Measurements from ENCODE around the gene LHFPL2. TPM values are rescaled to one million over a fixed set of nuclear protein-coding genes. Genes with fewer than 3 reads are reported as not detected.
"Not testable (repeated sequence)": the region's sequence is repeated elsewhere in the genome, so short reads cannot be mapped to it uniquely, and the experiment has no call there.

LHFPL2 gene
- total and polyA plus RNA-seq, 10 donors: 4.8 to 14.6 (median 9.3) TPM

GRCh38 chr5:78467140-78467539 is 181.4 kb downstream of the LHFPL2 start:
- H3K27me3 ChIP-seq (replicated peaks in 1 of 7): no peaks in the 10 kb centered on the region
- no peak overlapping the region for H3K27ac ChIP-seq
- H3K36me3 ChIP-seq: peaks cover 0 to 35% (median 6%) of the 10 kb centered on the region in 6 donors
- no peaks in the 10 kb centered on the region for H3K9me3 ChIP-seq
- TF ChIP-seq POLR2A (IDR thresholded peaks at IDR 0.05): no peak
- TF ChIP-seq CTCF (IDR thresholded peaks at IDR 0.05 in 8 of 11, conservative IDR thresholded peaks at IDR 0.05 in 3 of 11): no peak
- no peak for TF ChIP-seq POLR2AphosphoS5 (IDR thresholded peaks at IDR 0.05)
- DNase-seq: no peak
- H3K4me1 ChIP-seq: peaks cover 0 to 5% (median 0%) of the 10 kb centered on the region in 6 donors
- H3K4me3 ChIP-seq: no peak overlapping the region
- intact Hi-C loops (cut with DNase I; ENCODE audit: low total_unique reads): no loop called here
- WGBS, 5 donors: 92 to 100% (median 95%) methylated on average over 1 of the region's 1 CpG

- no peak for DNase-seq
- Histone ChIP-seq H3K4me1 (no peaks in the 10 kb centered on the region), H3K9me3 (no peaks in the 10 kb centered on the region), H3K27ac (no peak overlapping the region), H3K27me3 (replicated peaks in 1 of 7) (no peaks in the 10 kb centered on the region), H3K36me3 (peaks cover 0 to 43% (median 0%) of the 10 kb centered on the region in 6 donors), H3K4me3 (no peak overlapping the region)
- no peak for TF ChIP-seq CTCF (IDR thresholded peaks at IDR 0.05 in 8 of 11, conservative IDR thresholded peaks at IDR 0.05 in 3 of 11)
- no peak for TF ChIP-seq POLR2AphosphoS5 (IDR thresholded peaks at IDR 0.05)
- no peak for TF ChIP-seq POLR2A (IDR thresholded peaks at IDR 0.05)
- intact Hi-C loops (cut with DNase I; ENCODE audit: low total_unique reads): no loop called here
- WGBS, 5 donors: 81 to 87% (median 82%) methylated on average over 2 of the region's 2 CpGs
Measured at GRCh38 chr5:78458843-78459242, 189.7 kb downstream of the LHFPL2 start.

- DNase-seq; intact Hi-C loops (cut with DNase I; ENCODE audit: low total_unique reads); H3K27me3 ChIP-seq (replicated peaks in 1 of 7); H3K4me1 ChIP-seq; H3K4me3 ChIP-seq; H3K9me3 ChIP-seq; H3K27ac ChIP-seq: not testable (repeated sequence)
- H3K36me3 ChIP-seq: peaks cover 0 to 34% (median 0%) of the 10 kb centered on the region in 6 donors
- 87 to 100% (median 93%) methylated on average over 3 to 14 of the region's 14 CpGs for WGBS, 5 donors
Measured at GRCh38 chr5:78457507-78457906, 191.1 kb downstream of the LHFPL2 start.

GRCh38 chr5:78449103-78449502 is 199.5 kb downstream of the LHFPL2 start:
- Histone ChIP-seq H3K36me3 (peaks cover 0 to 29% (median 5%) of the 10 kb centered on the region in 6 donors), H3K4me1 (no peaks in the 10 kb centered on the region), H3K27me3 (replicated peaks in 1 of 7) (no peaks in the 10 kb centered on the region), H3K9me3 (peaks cover 0 to 15% (median 3%) of the 10 kb centered on the region in 8 donors), H3K27ac (no peak overlapping the region), H3K4me3 (no peak overlapping the region)
- TF ChIP-seq POLR2AphosphoS5 (IDR thresholded peaks at IDR 0.05) (no peak), POLR2A (IDR thresholded peaks at IDR 0.05) (no peak)
- intact Hi-C loops (cut with DNase I; ENCODE audit: low total_unique reads): no loop called here
- no peak for DNase-seq

GRCh38 chr5:78447775-78448424 is 200.7 kb downstream of the LHFPL2 start:
- DNase-seq: no peak
- H3K36me3 ChIP-seq: peaks cover 0 to 33% (median 5%) of the 10 kb centered on the region in 6 donors
- H3K4me3 ChIP-seq: no peak overlapping the region
- TF ChIP-seq POLR2A (IDR thresholded peaks at IDR 0.05) (no peak), CTCF (IDR thresholded peaks at IDR 0.05 in 8 of 11, conservative IDR thresholded peaks at IDR 0.05 in 3 of 11) (no peak), POLR2AphosphoS5 (IDR thresholded peaks at IDR 0.05) (no peak)
- intact Hi-C loops (cut with DNase I; ENCODE audit: low total_unique reads): no loop called here
- H3K27me3 ChIP-seq (replicated peaks in 1 of 7): no peaks in the 10 kb centered on the region
- no peak overlapping the region for H3K27ac ChIP-seq
- H3K9me3 ChIP-seq: peaks cover 0 to 15% (median 3%) of the 10 kb centered on the region in 8 donors
- H3K4me1 ChIP-seq: no peaks in the 10 kb centered on the region
- 68 to 100% (median 94%) methylated on average over 1 to 3 of the region's 3 CpGs for WGBS, 5 donors

Data from spleen (tissue), 11 donors.